Measurements from ENCODE around the gene CFAP141. TPM values are rescaled to one million over a fixed set of nuclear protein-coding genes. Genes with fewer than 3 reads are reported as not detected.

The CFAP141 gene
- total RNA-seq, 2 donors from 2014 or later: not detected

GRCh38 chr1:154181944-154182343 is 24.2 kb downstream of the CFAP141 start:
- no peak for DNase-seq
- peak overlapping the region; percentile 97 for H3K27ac Mint-ChIP-seq
- TF ChIP-seq, protein P1, sequence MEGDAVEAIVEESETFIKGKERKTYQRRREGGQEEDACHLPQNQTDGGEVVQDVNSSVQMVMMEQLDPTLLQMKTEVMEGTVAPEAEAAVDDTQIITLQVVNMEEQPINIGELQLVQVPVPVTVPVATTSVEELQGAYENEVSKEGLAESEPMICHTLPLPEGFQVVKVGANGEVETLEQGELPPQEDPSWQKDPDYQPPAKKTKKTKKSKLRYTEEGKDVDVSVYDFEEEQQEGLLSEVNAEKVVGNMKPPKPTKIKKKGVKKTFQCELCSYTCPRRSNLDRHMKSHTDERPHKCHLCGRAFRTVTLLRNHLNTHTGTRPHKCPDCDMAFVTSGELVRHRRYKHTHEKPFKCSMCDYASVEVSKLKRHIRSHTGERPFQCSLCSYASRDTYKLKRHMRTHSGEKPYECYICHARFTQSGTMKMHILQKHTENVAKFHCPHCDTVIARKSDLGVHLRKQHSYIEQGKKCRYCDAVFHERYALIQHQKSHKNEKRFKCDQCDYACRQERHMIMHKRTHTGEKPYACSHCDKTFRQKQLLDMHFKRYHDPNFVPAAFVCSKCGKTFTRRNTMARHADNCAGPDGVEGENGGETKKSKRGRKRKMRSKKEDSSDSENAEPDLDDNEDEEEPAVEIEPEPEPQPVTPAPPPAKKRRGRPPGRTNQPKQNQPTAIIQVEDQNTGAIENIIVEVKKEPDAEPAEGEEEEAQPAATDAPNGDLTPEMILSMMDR (conservative IDR thresholded peaks at IDR 0.05): no peak
- 6 to 7% methylated on average over 6 of the region's 6 CpGs for WGBS, 2 experiments (ENCODE audit: insufficient coverage in 1 of 2, insufficient read length in 1 of 2)
- H3K4me1 Mint-ChIP-seq: peaks cover 66% of the 10 kb centered on the region
- peaks cover 20% of the 10 kb centered on the region for H3K36me3 ChIP-seq (ENCODE audit: control insufficient read depth, insufficient read depth, low read length)
- no peaks in the 10 kb centered on the region for H3K9me3 Mint-ChIP-seq
- peak overlapping the region; percentile 32 for H3K27ac ChIP-seq (ENCODE audit: low read depth, low read length)
- no peaks in the 10 kb centered on the region for H3K27me3 Mint-ChIP-seq (ENCODE audit: insufficient read depth)
- H3K27me3 ChIP-seq (ENCODE audit: control insufficient read depth, insufficient read depth, low read length, poor library complexity, severe bottlenecking): no peaks in the 10 kb centered on the region
- H3K4me3 ChIP-seq (ENCODE audit: low read length): peak overlapping the region; percentile 97
- H3K4me3 Mint-ChIP-seq: peak overlapping the region; percentile 97
- peak overlapping the region; percentile 69 for H3K9ac ChIP-seq (ENCODE audit: extremely low read depth, low read length, poor library complexity, severe bottlenecking)
- H3K4me1 ChIP-seq (ENCODE audit: control insufficient read depth, insufficient read depth, low read length): peaks cover 15% of the 10 kb centered on the region
- H3K36me3 Mint-ChIP-seq (ENCODE audit: low read depth): peaks cover 26% of the 10 kb centered on the region
- H3K9me3 ChIP-seq (ENCODE audit: control insufficient read depth, low read length): no peaks in the 10 kb centered on the region

GRCh38 chr1:154179946-154180687 is 26.0 kb downstream of the CFAP141 start:
- Mint-ChIP-seq H3K4me1 (peaks cover 50% of the 10 kb centered on the region), H3K4me3 (peak overlapping the region; percentile 97), H3K27ac (peak overlapping the region; percentile 86), H3K9me3 (no peaks in the 10 kb centered on the region), H3K27me3 (ENCODE audit: insufficient read depth) (no peaks in the 10 kb centered on the region), H3K36me3 (ENCODE audit: low read depth) (peaks cover 42% of the 10 kb centered on the region)
- Histone ChIP-seq H3K4me3 (ENCODE audit: low read length) (peak overlapping the region; percentile 97), H3K9ac (ENCODE audit: extremely low read depth, low read length, poor library complexity, severe bottlenecking) (peak overlapping the region; percentile 56), H3K4me1 (ENCODE audit: control insufficient read depth, insufficient read depth, low read length) (peaks cover 5% of the 10 kb centered on the region), H3K27me3 (ENCODE audit: control insufficient read depth, insufficient read depth, low read length, poor library complexity, severe bottlenecking) (no peaks in the 10 kb centered on the region), H3K27ac (ENCODE audit: low read depth, low read length) (no peak overlapping the region), H3K36me3 (ENCODE audit: control insufficient read depth, insufficient read depth, low read length) (peaks cover 38% of the 10 kb centered on the region), H3K9me3 (ENCODE audit: control insufficient read depth, low read length) (no peaks in the 10 kb centered on the region)
- 68 to 69% methylated on average over 2 to 3 of the region's 3 CpGs for WGBS, 2 experiments (ENCODE audit: insufficient coverage in 1 of 2, insufficient read length in 1 of 2)
- TF ChIP-seq, protein P1 (conservative IDR thresholded peaks at IDR 0.05): no peak
- peak; percentile 68 for DNase-seq

DNA sequence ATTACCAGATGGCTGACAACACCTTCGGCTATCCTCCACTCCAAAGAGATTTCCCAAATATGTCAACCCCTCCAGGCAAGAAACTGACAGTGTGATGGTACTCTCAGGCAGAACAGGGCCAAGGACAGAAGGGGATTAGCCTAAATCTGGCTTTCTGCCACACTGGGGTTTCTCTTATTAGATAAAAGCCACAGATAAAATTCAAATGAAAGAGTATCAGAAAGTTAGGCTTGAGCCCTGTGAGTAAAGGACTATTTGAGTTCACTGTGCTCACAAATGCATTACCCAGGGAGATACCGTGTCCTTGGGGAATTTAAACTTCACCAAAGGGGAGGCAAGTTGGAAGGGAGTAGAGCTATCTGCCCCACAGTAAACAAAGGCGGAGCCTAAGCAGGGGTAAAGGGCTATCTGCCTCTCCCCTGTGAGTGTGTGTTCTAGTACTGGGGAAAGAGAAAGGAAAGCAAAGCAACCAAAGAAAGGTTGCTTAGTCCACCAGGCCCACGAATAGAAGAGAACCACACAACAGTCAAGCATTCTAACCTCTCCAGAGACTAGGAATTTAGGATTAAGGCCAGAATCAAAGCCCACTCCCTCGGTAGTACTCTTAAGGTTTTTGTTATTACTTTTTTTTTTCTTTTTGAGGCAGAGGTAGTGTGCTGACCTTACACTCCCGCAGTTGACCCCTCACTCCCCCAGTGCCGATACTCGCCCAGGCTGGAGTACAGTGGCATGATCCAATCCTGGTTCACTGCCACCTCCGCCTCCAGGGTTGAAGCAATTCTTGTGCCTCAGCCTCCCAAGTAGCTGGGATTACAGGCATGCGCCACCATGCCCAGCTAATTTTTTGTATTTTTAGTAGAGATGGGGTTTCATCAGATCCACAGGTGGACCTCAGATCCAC is 27.0 kb downstream of the CFAP141 start:
- Histone ChIP-seq H3K4me1 (ENCODE audit: control insufficient read depth, insufficient read depth, low read length) (peaks cover 5% of the 10 kb centered on the region), H3K27ac (ENCODE audit: low read depth, low read length) (peak overlapping the region; percentile 19), H3K36me3 (ENCODE audit: control insufficient read depth, insufficient read depth, low read length) (peaks cover 45% of the 10 kb centered on the region), H3K9ac (ENCODE audit: extremely low read depth, low read length, poor library complexity, severe bottlenecking) (peak overlapping the region; percentile 56), H3K27me3 (ENCODE audit: control insufficient read depth, insufficient read depth, low read length, poor library complexity, severe bottlenecking) (no peaks in the 10 kb centered on the region), H3K9me3 (ENCODE audit: control insufficient read depth, low read length) (no peaks in the 10 kb centered on the region), H3K4me3 (ENCODE audit: low read length) (peak overlapping the region; percentile 97)
- Mint-ChIP-seq H3K4me1 (peaks cover 50% of the 10 kb centered on the region), H3K27ac (peak overlapping the region; percentile 86), H3K9me3 (no peaks in the 10 kb centered on the region), H3K4me3 (peak overlapping the region; percentile 97), H3K36me3 (ENCODE audit: low read depth) (peaks cover 49% of the 10 kb centered on the region), H3K27me3 (ENCODE audit: insufficient read depth) (no peaks in the 10 kb centered on the region)
- no peak for DNase-seq
- 84 to 92% methylated on average over 6 to 10 of the region's 10 CpGs for WGBS, 2 experiments (ENCODE audit: insufficient coverage in 1 of 2, insufficient read length in 1 of 2)
- TF ChIP-seq, protein P1 (conservative IDR thresholded peaks at IDR 0.05): no peak

Measured in endodermal cell (in vitro differentiated cells).